SK-N-MC (cell line): ENCODE results near the gene PDLIM7.
A peak's percentile ranks its signal among the peaks of the same experiment; 100 is the strongest.

Experiments used
- EZH2 ChIP-seq: fragments of 200-600 bp; sonication (generic); IDR thresholded peaks from one replicate; pipeline ENCODE4 v1.6.1; 2017; ENCODE audit warnings: antibody characterized with exemption
- POLR2AphosphoS5 ChIP-seq: IDR thresholded peaks from 2 replicates; pipeline ENCODE4 v1.6.1; 2012; ENCODE audit warnings: mild to moderate bottlenecking, low read depth, low read length, borderline replicate concordance

GRCh38 chr5:177447611-177448243, 49.7 kb downstream of the PDLIM7 start:
- TF ChIP-seq POLR2AphosphoS5: 0 out of 2 replicates have a peak, but pooled peaks have one; percentile 4
- no peak for TF ChIP-seq EZH2
